B cell (primary cell): ENCODE measurements around the gene GADD45G.

Experiments used
- EZH2 ChIP-seq: IDR thresholded peaks from 2 replicates; pipeline ENCODE4 v1.6.1; 2012; ENCODE audit warnings: borderline replicate concordance, low read depth, mild to moderate bottlenecking, moderate library complexity, low read length; ENCODE audit not compliant: insufficient read depth, poor library complexity, severe bottlenecking
- TF ChIP-seq, protein P1 (sequence below): fragments of 200-600 bp; IDR thresholded peaks from one replicate; pipeline ENCODE4 v1.8.0; 2022; ENCODE audit warnings: antibody characterized with exemption, mild to moderate bottlenecking

DNA sequence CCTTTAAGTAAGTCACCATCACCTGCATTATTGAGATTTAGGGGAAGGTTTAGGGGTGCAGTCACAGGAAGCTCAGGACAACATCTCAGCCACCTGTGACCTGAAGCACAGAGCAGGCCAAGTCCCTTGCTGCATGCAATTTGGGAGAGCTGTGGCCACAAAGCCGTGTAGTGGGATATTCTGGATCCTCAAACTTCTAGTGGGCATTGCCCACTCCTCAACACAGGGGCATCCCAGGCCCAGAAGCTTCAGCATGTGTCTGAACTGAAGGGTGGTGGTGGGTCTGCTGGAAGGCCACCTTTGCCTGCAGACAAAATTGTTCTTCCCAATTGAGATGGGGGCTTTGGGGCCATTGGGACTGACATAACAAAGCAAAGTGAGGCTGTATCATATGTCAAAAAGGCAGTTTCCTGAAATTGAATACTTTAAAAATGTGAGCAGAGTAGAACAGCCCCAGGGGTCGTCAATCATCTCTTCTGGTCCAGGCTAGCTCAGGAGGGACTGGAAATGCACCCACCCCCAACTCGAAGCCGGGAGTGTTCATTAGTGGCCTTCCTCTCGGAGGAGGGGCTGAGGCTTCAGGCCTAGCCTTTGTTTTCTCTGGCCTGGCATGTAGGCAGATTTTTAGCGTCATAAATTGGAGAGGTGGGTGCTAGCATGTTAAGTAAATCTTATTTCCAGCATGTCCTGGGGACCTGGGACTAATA is 2.8 kb upstream of the GADD45G start:
- TF ChIP-seq, protein P1, sequence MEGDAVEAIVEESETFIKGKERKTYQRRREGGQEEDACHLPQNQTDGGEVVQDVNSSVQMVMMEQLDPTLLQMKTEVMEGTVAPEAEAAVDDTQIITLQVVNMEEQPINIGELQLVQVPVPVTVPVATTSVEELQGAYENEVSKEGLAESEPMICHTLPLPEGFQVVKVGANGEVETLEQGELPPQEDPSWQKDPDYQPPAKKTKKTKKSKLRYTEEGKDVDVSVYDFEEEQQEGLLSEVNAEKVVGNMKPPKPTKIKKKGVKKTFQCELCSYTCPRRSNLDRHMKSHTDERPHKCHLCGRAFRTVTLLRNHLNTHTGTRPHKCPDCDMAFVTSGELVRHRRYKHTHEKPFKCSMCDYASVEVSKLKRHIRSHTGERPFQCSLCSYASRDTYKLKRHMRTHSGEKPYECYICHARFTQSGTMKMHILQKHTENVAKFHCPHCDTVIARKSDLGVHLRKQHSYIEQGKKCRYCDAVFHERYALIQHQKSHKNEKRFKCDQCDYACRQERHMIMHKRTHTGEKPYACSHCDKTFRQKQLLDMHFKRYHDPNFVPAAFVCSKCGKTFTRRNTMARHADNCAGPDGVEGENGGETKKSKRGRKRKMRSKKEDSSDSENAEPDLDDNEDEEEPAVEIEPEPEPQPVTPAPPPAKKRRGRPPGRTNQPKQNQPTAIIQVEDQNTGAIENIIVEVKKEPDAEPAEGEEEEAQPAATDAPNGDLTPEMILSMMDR, result no peak
- TF ChIP-seq EZH2, result no peak
